ENCODE data around the gene PPP2CA. TPM values are rescaled to one million over a fixed set of nuclear protein-coding genes. Genes with fewer than 3 reads are reported as not detected.
"Not testable (repeated sequence)": the region's sequence is repeated elsewhere in the genome, so short reads cannot be mapped to it uniquely, and the experiment has no call there.

PPP2CA gene
- total and polyA plus RNA-seq, 2 of the 13 experiments (the other 11 are each of a cell fraction or from before 2014, with no cell fraction given): 82.4 to 171 TPM

DNA sequence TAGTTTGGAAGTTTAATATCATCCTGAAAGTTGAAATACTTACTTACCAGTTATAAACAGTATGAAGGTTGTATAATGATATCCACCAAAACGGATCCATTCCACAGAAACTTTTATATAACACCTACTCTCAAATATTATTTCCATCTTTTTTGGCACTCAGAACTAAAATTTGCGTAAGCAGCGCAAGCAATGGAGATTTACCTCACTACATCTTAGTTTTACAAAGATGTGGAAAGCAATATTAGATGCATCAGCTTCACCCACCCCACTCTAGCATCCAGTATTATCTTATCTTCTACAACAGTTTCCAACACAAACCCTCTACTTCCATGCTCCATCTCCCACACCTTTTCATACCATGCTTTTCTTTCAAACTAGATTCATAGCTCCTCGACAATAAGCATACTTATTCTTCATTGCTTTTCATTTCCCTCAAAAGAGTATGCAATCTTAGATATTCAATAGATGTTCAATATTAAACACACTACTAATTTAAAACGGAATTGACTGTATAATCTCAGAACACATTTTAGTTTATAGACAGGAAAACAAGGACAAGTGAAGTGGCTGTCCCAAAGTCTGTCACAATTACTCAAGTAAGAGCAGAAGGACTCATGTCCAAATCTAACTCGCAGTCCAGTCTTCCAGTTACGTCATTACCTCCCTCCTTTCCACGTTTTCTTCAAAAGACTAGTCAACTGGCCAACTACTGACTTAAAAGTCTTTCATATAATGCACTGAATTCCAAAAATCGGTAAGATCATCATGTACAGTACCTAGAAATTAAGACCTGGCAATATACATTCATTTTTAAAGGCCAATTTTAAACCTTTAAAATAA, 2.2 kb downstream of the PPP2CA start (continued):
- peak; percentile 30; the same call in 1 of the 2 replicates for TF ChIP-seq ZGPAT (CRISPR knock-in tag; IDR thresholded peaks at IDR 0.05)
- peak; percentile 79 for TF ChIP-seq CREB1 (IDR thresholded peaks at IDR 0.05)
- TF ChIP-seq CREB1 (CRISPR knock-in tag; IDR thresholded peaks at IDR 0.05): no peak
- TF ChIP-seq CC2D1A (CRISPR knock-in tag; IDR thresholded peaks at IDR 0.05): no peak
- peak; percentile 31; the same call in 1 of the 2 replicates for TF ChIP-seq PRDM15 (CRISPR knock-in tag; IDR thresholded peaks at IDR 0.05)

DNA sequence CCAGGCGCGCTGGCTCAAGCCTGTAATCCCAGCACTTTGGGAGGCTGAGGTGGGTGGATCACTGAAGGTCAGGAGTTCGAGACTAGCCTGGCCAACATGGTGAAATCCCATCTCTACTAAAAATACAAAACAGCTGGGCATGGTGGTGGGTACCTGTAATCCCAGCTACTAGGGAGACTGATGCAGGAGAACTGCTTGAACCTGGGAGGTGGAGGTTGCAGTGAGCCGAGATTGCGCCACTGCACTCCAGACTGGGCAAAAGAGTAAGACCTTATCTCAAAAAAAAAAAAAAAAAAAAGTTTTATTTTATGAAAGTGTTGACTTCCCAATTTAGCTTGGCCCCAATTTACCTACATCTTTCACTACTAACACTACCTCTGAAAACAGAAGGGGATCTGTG, 4.2 kb downstream of the PPP2CA start:
- H3K27me3 ChIP-seq (ENCODE audit: control insufficient read depth in 1 of 2, insufficient read depth in 2 of 2, low read length in 2 of 2); DNase-seq (ENCODE audit: low spot score); H3K27ac ChIP-seq (ENCODE audit: extremely low read length, insufficient read depth, low read length); FAIRE-seq; ATAC-seq; in situ Hi-C loops (cut with HindIII; ENCODE audit: extremely low pct_ligation_motif_present, low pct_unique_long_range_greater_than_20kb); H3K4me3 ChIP-seq (replicated peaks in 1 of 3; ENCODE audit: insufficient read depth in 1 of 3, low read depth in 2 of 3, low read length in 3 of 3); BruUV-seq (replicated peaks); intact Hi-C loops (cut with micrococcal nuclease; ENCODE audit: unreplicated experiment); H2AFZ ChIP-seq (ENCODE audit: low read length); H3K9me3 ChIP-seq (ENCODE audit: low read length); H3K36me3 ChIP-seq (replicated peaks in 1 of 2; ENCODE audit: control insufficient read depth in 1 of 2, insufficient read depth in 2 of 2, low read length in 2 of 2); H3K9ac ChIP-seq (ENCODE audit: insufficient read depth, low read depth, low read length); CTCF ChIA-PET (ENCODE audit: low intra/inter-chr PET ratio, low total read pairs): not testable (repeated sequence)
- H3K4me2 ChIP-seq (ENCODE audit: low read depth, low read length): peak overlapping the region; percentile 86
- peaks cover 59% of the 10 kb centered on the region for H3K4me1 ChIP-seq (ENCODE audit: insufficient read depth, low read length)
- POLR2A ChIA-PET: interaction anchor here (0.7 to 1.3 kb wide), 2 partner anchors 22 to 55 kb away, joined by 4 read pairs; no protein-coding TSS in a partner anchor
- 88% methylated on average over 5 of the region's 5 CpGs for WGBS (ENCODE audit: low lambda C conversion rate)
- H4K20me1 ChIP-seq (ENCODE audit: insufficient read depth, low read length): peaks cover 74% of the 10 kb centered on the region
- H3K79me2 ChIP-seq (ENCODE audit: insufficient read depth, low read length): peaks cover 89% of the 10 kb centered on the region
- TF ChIP-seq ZNF121 (CRISPR knock-in tag; IDR thresholded peaks at IDR 0.05): 0 out of 2 replicates have a peak, but pooled peaks have one; percentile 43

All from HepG2 (cell line).